Measurements from ENCODE around the gene LNP1. TPM values are rescaled to one million over a fixed set of nuclear protein-coding genes. Genes with fewer than 3 reads are reported as not detected.

Gene LNP1
- total RNA-seq, 1 experiment from 2014 or later = 3.3 TPM

DNA sequence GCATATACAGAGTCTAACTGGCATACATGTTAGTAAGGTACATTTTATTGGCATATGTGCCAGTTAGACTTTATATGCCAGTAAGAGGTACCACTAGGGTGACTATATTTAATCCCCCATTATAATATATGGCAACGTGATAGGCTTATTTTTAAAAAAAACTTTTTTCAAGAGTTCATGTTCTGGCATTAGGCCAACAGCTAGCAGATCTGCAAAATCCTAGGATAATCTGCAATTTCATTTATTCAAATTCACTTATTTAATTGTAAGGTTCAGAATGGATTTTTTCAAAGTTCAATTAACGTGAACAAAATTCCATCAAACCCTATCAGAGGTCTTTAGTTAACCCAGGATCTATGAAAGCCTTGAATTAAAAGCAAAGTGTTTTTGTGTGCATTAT lies 34.9 kb upstream of the LNP1 start:
- no TSS peak for BruUV-seq (replicated peaks)
- Histone ChIP-seq H3K9me3 (no peaks in the 10 kb centered on the region), H3K36me3 (ENCODE audit: control insufficient read depth, insufficient read depth, low read length) (peaks cover 3% of the 10 kb centered on the region; the same call in 1 of the 2 replicates), H3K27me3 (replicated peaks; ENCODE audit: control insufficient read depth, insufficient read depth, low read length) (no peaks in the 10 kb centered on the region), H3K4me1 (no peaks in the 10 kb centered on the region), H3K4me3 (ENCODE audit: low read depth, low read length) (no peak overlapping the region)
- no peak for DNase-seq
- Mint-ChIP-seq H3K4me1 (ENCODE audit: low read depth, unreplicated experiment) (no peaks in the 10 kb centered on the region), H3K36me3 (ENCODE audit: insufficient read depth, unreplicated experiment) (peaks cover 54% of the 10 kb centered on the region), H3K27me3 (ENCODE audit: insufficient read depth, unreplicated experiment) (no peaks in the 10 kb centered on the region), H3K4me3 (ENCODE audit: unreplicated experiment) (no peak overlapping the region), H3K27ac (ENCODE audit: unreplicated experiment) (no peak overlapping the region), H3K9me3 (ENCODE audit: unreplicated experiment) (no peaks in the 10 kb centered on the region)
- TF ChIP-seq, protein P1, sequence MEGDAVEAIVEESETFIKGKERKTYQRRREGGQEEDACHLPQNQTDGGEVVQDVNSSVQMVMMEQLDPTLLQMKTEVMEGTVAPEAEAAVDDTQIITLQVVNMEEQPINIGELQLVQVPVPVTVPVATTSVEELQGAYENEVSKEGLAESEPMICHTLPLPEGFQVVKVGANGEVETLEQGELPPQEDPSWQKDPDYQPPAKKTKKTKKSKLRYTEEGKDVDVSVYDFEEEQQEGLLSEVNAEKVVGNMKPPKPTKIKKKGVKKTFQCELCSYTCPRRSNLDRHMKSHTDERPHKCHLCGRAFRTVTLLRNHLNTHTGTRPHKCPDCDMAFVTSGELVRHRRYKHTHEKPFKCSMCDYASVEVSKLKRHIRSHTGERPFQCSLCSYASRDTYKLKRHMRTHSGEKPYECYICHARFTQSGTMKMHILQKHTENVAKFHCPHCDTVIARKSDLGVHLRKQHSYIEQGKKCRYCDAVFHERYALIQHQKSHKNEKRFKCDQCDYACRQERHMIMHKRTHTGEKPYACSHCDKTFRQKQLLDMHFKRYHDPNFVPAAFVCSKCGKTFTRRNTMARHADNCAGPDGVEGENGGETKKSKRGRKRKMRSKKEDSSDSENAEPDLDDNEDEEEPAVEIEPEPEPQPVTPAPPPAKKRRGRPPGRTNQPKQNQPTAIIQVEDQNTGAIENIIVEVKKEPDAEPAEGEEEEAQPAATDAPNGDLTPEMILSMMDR (IDR thresholded peaks at IDR 0.05; ENCODE audit: insufficient read depth in 1 of 2, low read depth in 1 of 2, low read length in 1 of 2, severe bottlenecking in 1 of 2, unreplicated experiment in 1 of 2) = no peak
- POLR2A ChIA-PET = no interaction called here
- CTCF ChIA-PET = no interaction called here
- intact Hi-C loops (cut with micrococcal nuclease; ENCODE audit: unreplicated experiment) = no loop called here

DNA sequence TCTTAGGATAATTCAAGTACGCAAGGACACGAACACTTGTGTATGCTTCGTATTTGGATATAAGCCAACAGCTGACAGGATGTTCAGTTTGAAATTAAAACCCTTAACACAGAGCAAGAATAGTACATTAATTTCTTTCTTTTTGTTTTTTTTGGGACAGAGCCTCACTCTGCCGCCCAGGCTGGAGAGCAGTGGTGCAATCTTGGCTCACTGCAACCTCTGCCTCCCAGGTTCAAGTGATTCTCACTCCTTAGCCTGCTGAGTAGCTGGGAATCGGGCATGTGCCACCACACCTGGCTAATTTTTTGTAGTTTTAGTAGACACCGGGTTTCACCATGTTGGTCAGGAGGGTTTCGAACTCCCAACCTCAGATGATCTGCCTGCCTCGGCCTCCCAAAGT lies 32.9 kb upstream of the LNP1 start:
- Mint-ChIP-seq H3K4me1 (ENCODE audit: low read depth, unreplicated experiment) (no peaks in the 10 kb centered on the region), H3K27me3 (ENCODE audit: insufficient read depth, unreplicated experiment) (no peaks in the 10 kb centered on the region), H3K27ac (ENCODE audit: unreplicated experiment) (no peak overlapping the region), H3K36me3 (ENCODE audit: insufficient read depth, unreplicated experiment) (peaks cover 57% of the 10 kb centered on the region), H3K4me3 (ENCODE audit: unreplicated experiment) (no peak overlapping the region), H3K9me3 (ENCODE audit: unreplicated experiment) (no peaks in the 10 kb centered on the region)
- H3K4me1 ChIP-seq = no peaks in the 10 kb centered on the region
- no peaks in the 10 kb centered on the region for H3K9me3 ChIP-seq
- H3K4me3 ChIP-seq (ENCODE audit: low read depth, low read length) = no peak overlapping the region
- H3K27me3 ChIP-seq (replicated peaks; ENCODE audit: control insufficient read depth, insufficient read depth, low read length) = no peaks in the 10 kb centered on the region
- BruUV-seq (replicated peaks) = no TSS peak
- TF ChIP-seq, protein P1 (IDR thresholded peaks at IDR 0.05; ENCODE audit: insufficient read depth in 1 of 2, low read depth in 1 of 2, low read length in 1 of 2, severe bottlenecking in 1 of 2, unreplicated experiment in 1 of 2) = no peak
- ChIA-PET POLR2A (no interaction called here), CTCF (no interaction called here)
- DNase-seq = no peak
- H3K36me3 ChIP-seq (ENCODE audit: control insufficient read depth, insufficient read depth, low read length) = no peaks in the 10 kb centered on the region
- intact Hi-C loops (cut with micrococcal nuclease; ENCODE audit: unreplicated experiment) = no loop called here

DNA sequence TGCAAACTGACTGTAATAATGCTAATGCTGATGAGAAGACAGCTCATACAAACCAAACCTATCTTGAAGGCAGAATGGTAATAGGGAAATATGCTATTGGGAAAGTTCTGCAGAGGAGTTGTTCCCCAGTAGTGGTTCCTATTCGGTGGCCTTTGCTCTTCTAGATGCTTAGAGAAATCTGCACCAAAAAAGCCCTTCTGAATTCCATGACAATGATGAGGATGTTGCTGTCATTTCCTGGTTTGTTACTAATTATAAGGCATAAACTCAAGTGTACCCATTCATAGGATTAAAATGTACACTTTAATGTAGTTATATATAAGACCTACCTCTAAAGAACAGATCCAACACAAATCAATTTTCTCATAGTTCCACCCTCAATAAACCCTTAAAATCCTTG lies 30.6 kb upstream of the LNP1 start:
- no peaks in the 10 kb centered on the region for H3K36me3 ChIP-seq (ENCODE audit: control insufficient read depth, insufficient read depth, low read length)
- no peaks in the 10 kb centered on the region for H3K27me3 ChIP-seq (replicated peaks; ENCODE audit: control insufficient read depth, insufficient read depth, low read length)
- H3K4me3 ChIP-seq (ENCODE audit: low read depth, low read length) = no peak overlapping the region
- ChIA-PET POLR2A (no interaction called here), CTCF (no interaction called here)
- intact Hi-C loops (cut with micrococcal nuclease; ENCODE audit: unreplicated experiment) = no loop called here
- no peaks in the 10 kb centered on the region for H3K9me3 ChIP-seq
- H3K9me3 Mint-ChIP-seq (ENCODE audit: unreplicated experiment) = no peaks in the 10 kb centered on the region
- no peaks in the 10 kb centered on the region for H3K27me3 Mint-ChIP-seq (ENCODE audit: insufficient read depth, unreplicated experiment)
- H3K4me3 Mint-ChIP-seq (ENCODE audit: unreplicated experiment) = no peak overlapping the region
- no peaks in the 10 kb centered on the region for H3K4me1 Mint-ChIP-seq (ENCODE audit: low read depth, unreplicated experiment)
- TF ChIP-seq, protein P1 (IDR thresholded peaks at IDR 0.05; ENCODE audit: insufficient read depth in 1 of 2, low read depth in 1 of 2, low read length in 1 of 2, severe bottlenecking in 1 of 2, unreplicated experiment in 1 of 2) = no peak
- H3K27ac Mint-ChIP-seq (ENCODE audit: unreplicated experiment) = no peak overlapping the region
- no peak for DNase-seq
- no peaks in the 10 kb centered on the region for H3K4me1 ChIP-seq
- BruUV-seq (replicated peaks) = no TSS peak
- peaks cover 47% of the 10 kb centered on the region for H3K36me3 Mint-ChIP-seq (ENCODE audit: insufficient read depth, unreplicated experiment)

Data from Caco-2 (cell line).